SH-SY5Y (cell line): ENCODE data around the gene FAM83F.

Experiments used
- GATA2 ChIP-seq: IDR thresholded peaks from 2 replicates; pipeline ENCODE4 v1.6.1; 2011; ENCODE audit warnings: mild to moderate bottlenecking, low read depth, low read length
- GATA3 ChIP-seq: IDR thresholded peaks from 2 replicates; pipeline ENCODE4 v1.6.1; 2011; ENCODE audit warnings: low read depth, mild to moderate bottlenecking, low read length, moderate library complexity

GRCh38 chr22:39956932-39957664, 37.7 kb upstream of the FAM83F start:
- no peak for TF ChIP-seq GATA2
- no peak for TF ChIP-seq GATA3
